GM10266 (cell line): ENCODE data around the gene RNFT2.
"Not testable (repeated sequence)": the region's sequence is repeated elsewhere in the genome, so short reads cannot be mapped to it uniquely, and the experiment has no call there.

Experiments used
- DNase-seq: peaks from one replicate; pipeline ENCODE4 v3.0.0; 2012; ENCODE audit errors: extremely low spot score
- CTCF ChIP-seq: IDR thresholded peaks from 2 replicates; pipeline ENCODE4 v1.5.1; 2012; ENCODE audit warnings: mild to moderate bottlenecking, low read depth; ENCODE audit not compliant: control insufficient read depth, insufficient read depth; ENCODE audit errors: missing control alignments

RNFT2 gene

DNA sequence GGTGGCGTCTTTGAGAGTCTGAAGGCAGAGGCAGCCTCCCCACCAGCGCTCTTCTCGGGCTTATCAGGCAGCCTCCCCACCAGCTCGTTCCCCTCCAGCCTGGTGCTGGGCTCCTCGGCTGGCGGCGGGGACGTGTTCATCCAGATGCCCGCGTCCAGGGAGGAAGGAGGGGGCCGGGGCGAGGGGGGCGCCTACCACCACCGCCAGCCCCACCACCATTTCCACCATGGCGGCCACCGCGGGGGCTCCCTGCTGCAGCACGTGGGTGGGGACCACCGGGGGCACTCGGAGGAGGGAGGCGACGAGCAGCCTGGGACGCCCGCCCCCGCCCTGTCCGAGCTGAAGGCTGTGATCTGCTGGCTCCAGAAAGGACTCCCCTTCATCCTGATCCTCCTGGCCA is 11.8 kb downstream of the RNFT2 start:
- no peak for TF ChIP-seq CTCF
- DNase-seq, result no peak

GRCh38 chr12:116750298-116750697 is 12.2 kb downstream of the RNFT2 start:
- DNase-seq, result no peak
- TF ChIP-seq CTCF, result no peak

DNA sequence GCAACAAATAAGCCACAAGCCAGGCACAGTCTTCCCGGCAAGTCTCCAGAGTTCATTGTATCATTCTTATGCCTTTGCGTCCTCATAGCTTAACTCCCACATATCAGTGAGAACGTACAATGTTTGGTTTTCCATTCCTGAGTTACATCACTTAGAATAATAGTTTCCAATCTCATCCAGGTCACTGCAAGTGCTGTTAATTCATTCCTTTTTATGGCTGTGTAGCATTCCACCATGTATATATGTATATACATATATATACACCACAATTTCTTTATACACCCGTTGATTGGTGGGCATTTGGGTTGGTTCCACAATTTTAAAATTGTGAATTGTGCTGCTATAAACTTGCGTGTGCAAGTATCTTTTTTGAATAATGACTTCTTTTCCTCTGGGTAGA is 16.0 kb downstream of the RNFT2 start:
- DNase-seq, result not testable (repeated sequence)

GRCh38 chr12:116754783-116755182 is 16.7 kb downstream of the RNFT2 start:
- DNase-seq, result not testable (repeated sequence)

- DNase-seq, result no peak
- TF ChIP-seq CTCF, result peak; percentile 46
Observed at GRCh38 chr12:116759783-116760621, 21.9 kb downstream of the RNFT2 start.

- TF ChIP-seq CTCF, result no peak
- no peak for DNase-seq
Observed at GRCh38 chr12:116760622-116761020, 22.5 kb downstream of the RNFT2 start.

GRCh38 chr12:116761499-116761898 is 23.4 kb downstream of the RNFT2 start:
- DNase-seq, result no peak
- no peak for TF ChIP-seq CTCF

DNA sequence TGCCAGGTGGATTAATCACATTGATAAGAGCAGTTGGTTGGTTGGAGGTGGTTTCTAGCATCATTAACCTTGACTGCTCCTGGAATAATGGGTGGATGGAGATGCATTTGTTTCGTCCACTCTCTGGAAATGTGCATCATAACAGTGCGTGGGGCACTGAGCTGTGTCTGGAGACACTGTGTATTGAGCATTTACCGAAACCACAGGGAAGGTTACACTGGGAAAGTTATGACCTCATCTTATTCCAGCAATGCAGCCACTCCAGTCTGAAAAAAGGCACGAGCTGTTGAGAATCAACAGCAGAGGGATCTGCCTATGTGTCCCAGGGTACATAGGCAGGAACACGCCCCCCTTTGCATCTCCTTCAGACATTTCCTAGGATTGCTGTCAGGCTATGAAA is 27.2 kb downstream of the RNFT2 start:
- DNase-seq, result no peak
- TF ChIP-seq CTCF, result no peak
